CD4-positive, alpha-beta T cell (primary cell): Measurements from ENCODE around the gene AGAP5. TPM values are rescaled to one million over a fixed set of nuclear protein-coding genes. Genes with fewer than 3 reads are reported as not detected.

ENCODE experiments used
- ATAC-seq: fragments of 200-7000 bp; cut with Tn5 transposase; one replicate; pipeline ENCODE4 v1.10.0; 2022; ENCODE audit warnings: mild to moderate bottlenecking; ENCODE audit not compliant: poor library complexity
- CTCF ChIA-PET: fragments of 350-600 bp; sonication (Branson Sonifier 250); formaldehyde crosslinking; loops from one replicate; lab custom pipeline; 2021; ENCODE audit warnings: antibody characterized with exemption, inconsistent platforms; lab: Charles Lee
- POLR2A ChIA-PET: fragments of 350-600 bp; sonication (Branson Sonifier 250); formaldehyde crosslinking; loops from one replicate; lab custom pipeline; 2021; ENCODE audit warnings: antibody characterized with exemption, inconsistent platforms; lab: Charles Lee
- DNase-seq, 14 experiments: peaks; one replicate each; pipeline ENCODE4 v3.0.0-alpha.2; 2013 to 2020; ENCODE audit warnings: mixed read lengths in 2 of 14
- H3K27ac ChIP-seq, 2 donors: one replicate each; pipeline versions ENCODE4 v1.5.1 to v1.7.0; 2013; ENCODE audit warnings: low read length in 2 of 2, low read depth in 1 of 2, mild to moderate bottlenecking in 1 of 2
- H3K27me3 ChIP-seq, 2 experiments: 1 replicate in 1 of 2; 2 replicates in 1 of 2; pipeline versions ENCODE4 v1.6.1 to v1.7.0; 2013; ENCODE audit warnings: low read length in 2 of 2, control low read depth in 1 of 2, mild to moderate bottlenecking in 1 of 2, moderate library complexity in 1 of 2; ENCODE audit not compliant: insufficient read depth in 2 of 2, control insufficient read depth in 1 of 2
- H3K36me3 ChIP-seq: one replicate; pipeline ENCODE4 v1.6.1; 2013; ENCODE audit warnings: low read length, control low read depth; ENCODE audit not compliant: insufficient read depth
- H3K4me1 ChIP-seq: one replicate; pipeline ENCODE4 v1.6.1; 2013; ENCODE audit warnings: low read length, control low read depth; ENCODE audit not compliant: insufficient read depth
- H3K4me3 ChIP-seq: one replicate; pipeline ENCODE4 v1.5.1; 2013; ENCODE audit warnings: mild to moderate bottlenecking, low read length, moderate library complexity
- H3K9me3 ChIP-seq, 2 experiments: 1 replicate in 1 of 2; 2 replicates in 1 of 2; pipeline versions ENCODE4 v1.6.1 to v1.7.0; 2013; ENCODE audit warnings: low read length in 2 of 2, mild to moderate bottlenecking in 2 of 2, control low read depth in 1 of 2, moderate library complexity in 1 of 2; ENCODE audit not compliant: control insufficient read depth in 1 of 2, insufficient read depth in 1 of 2
- H3K27ac Mint-ChIP-seq: one replicate; pipeline ENCODE4 v1.8.0; 2020; ENCODE audit warnings: mixed read lengths
- H3K27me3 Mint-ChIP-seq: one replicate; pipeline ENCODE4 v1.8.0; 2021; ENCODE audit warnings: mixed read lengths
- H3K36me3 Mint-ChIP-seq: one replicate; pipeline ENCODE4 v1.8.0; 2021; ENCODE audit warnings: low read depth, mixed read lengths
- H3K4me1 Mint-ChIP-seq: one replicate; pipeline ENCODE4 v1.8.0; 2021; ENCODE audit warnings: low read depth, mixed read lengths
- H3K4me3 Mint-ChIP-seq: one replicate; pipeline ENCODE4 v1.8.0; 2020; ENCODE audit warnings: mild to moderate bottlenecking, mixed read lengths
- H3K9me3 Mint-ChIP-seq: one replicate; pipeline ENCODE4 v1.8.0; 2020; ENCODE audit warnings: mixed read lengths
- CTCF ChIP-seq: fragments of 200-600 bp; IDR thresholded peaks from one replicate; pipeline ENCODE4 v1.8.0; 2022; ENCODE audit warnings: antibody characterized with exemption, mild to moderate bottlenecking
- intact Hi-C, 2 experiments: fragments of 100-400 bp; cut with DNase I in 1 of 2; cut with micrococcal nuclease in 1 of 2; formaldehyde crosslinking; loops; one replicate each; pipeline versions ENCODE4 v1.15.1 to v1.9.0; 2023 to 2025; cut with DNase I, micrococcal nuclease
- total RNA-seq, 174 experiments: library from RNA in 2 of 174; stranded (reverse) in 2 of 174; gene quantifications; one replicate each; pipeline ENCODE4 v1.2.3 and lab custom pipeline; 2021 to 2026

The AGAP5 gene
- total RNA-seq, 2 experiments from 2014 or later = 4.9 to 5.1 TPM

DNA sequence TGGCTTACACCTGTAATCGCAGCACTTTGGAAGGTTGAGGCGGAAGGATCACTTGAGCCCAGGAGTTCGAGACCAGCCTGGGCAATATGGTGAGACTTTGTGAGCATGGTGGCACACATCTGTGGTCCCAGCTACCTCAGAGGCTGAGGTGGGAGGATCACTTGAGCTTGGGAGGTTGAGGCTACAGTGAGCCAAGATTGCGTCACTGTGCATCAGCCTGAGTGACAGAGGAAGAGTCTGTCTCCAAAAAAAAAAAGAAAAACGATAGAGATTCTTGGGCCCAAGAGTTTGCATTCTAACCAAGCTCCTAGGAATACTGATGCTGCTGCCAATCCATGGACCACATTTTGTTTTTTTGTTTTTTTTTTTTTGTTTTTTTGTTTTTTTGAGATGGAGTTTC is 68.7 kb downstream of the AGAP5 start:
- no peak for ATAC-seq

DNA sequence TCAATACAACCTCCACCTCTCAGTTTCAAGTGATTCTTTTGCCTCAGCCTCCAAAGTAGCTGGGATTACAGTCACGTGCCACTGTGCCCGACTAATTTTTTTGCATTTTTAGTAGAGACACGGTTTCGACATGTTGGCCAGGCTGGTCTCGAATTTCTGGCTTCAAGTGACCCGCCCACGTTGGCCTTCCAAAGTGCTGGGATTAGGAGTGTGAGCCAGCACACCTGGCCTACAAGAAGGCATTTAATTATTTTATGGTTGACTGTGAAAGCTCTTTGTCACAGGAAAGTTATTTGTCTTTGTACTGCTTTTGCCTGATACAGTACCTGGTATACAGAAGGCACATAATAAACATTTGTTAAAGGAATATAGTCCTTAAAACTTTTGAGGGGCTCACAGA is 69.5 kb downstream of the AGAP5 start:
- Mint-ChIP-seq H3K9me3 (no peaks in the 10 kb centered on the region), H3K4me1 (peaks cover 25% of the 10 kb centered on the region), H3K27me3 (no peaks in the 10 kb centered on the region), H3K36me3 (peaks cover 14% of the 10 kb centered on the region), H3K27ac (no peak overlapping the region), H3K4me3 (no peak overlapping the region)
- Histone ChIP-seq H3K27me3 (no peaks in the 10 kb centered on the region), H3K4me1 (peaks cover 17% of the 10 kb centered on the region), H3K27ac (no peak overlapping the region), H3K36me3 (no peaks in the 10 kb centered on the region), H3K9me3 (no peaks in the 10 kb centered on the region), H3K4me3 (no peak overlapping the region)
- ChIA-PET POLR2A (no interaction called here), CTCF (no interaction called here)
- DNase-seq (no peak), ATAC-seq (no peak)
- no peak for TF ChIP-seq CTCF
- intact Hi-C loops = loop anchor here (5.0 to 10.0 kb wide), 8 partner anchors 101 to 1001 kb away; partner anchors contain the start of genes ANXA7 (in 1 of the 2), CFAP70 (in 1 of the 2), ECD (in 1 of the 2) and FAM149B1 (in 1 of the 2)

More for the DNA sequence above, 68.7 kb downstream of the AGAP5 start:
- no peak for DNase-seq
- ChIA-PET CTCF (no interaction called here), POLR2A (no interaction called here)
- Histone ChIP-seq H3K9me3 (no peaks in the 10 kb centered on the region), H3K4me3 (no peak overlapping the region), H3K4me1 (peaks cover 17% of the 10 kb centered on the region), H3K27me3 (no peaks in the 10 kb centered on the region), H3K36me3 (no peaks in the 10 kb centered on the region), H3K27ac (no peak overlapping the region)
- H3K27me3 Mint-ChIP-seq = no peaks in the 10 kb centered on the region
- peaks cover 14% of the 10 kb centered on the region for H3K36me3 Mint-ChIP-seq
- intact Hi-C loops = loop anchor here (5.0 to 10.0 kb wide), 8 partner anchors 102 to 1002 kb away; partner anchors contain the start of genes ANXA7 (in 1 of the 2), CFAP70 (in 1 of the 2), ECD (in 1 of the 2) and FAM149B1 (in 1 of the 2)
- H3K4me1 Mint-ChIP-seq = peaks cover 25% of the 10 kb centered on the region
- H3K9me3 Mint-ChIP-seq = no peaks in the 10 kb centered on the region
- TF ChIP-seq CTCF = no peak
- no peak overlapping the region for H3K27ac Mint-ChIP-seq
- no peak overlapping the region for H3K4me3 Mint-ChIP-seq

DNA sequence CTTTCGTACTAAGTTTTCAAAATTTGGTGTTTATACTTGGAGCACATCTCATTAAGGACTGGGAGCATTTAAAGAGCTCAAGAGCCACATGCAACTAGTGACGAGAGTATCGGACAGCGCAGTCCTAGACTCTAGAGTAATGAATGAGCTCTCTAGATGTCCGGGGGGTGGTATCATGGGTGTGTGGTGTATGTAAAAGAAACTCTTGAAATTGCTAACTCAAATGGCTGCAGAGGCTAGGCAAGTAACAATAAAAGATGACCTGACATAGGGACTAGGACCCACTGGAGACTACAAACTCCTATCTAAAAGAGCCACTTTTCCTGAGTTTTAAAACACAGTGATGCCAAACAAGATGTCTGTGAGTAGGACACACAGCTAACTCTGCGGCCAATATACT is 70.6 kb downstream of the AGAP5 start:
- H3K27ac Mint-ChIP-seq = peak overlapping the region; percentile 90
- H3K9me3 ChIP-seq = no peaks in the 10 kb centered on the region
- peaks cover 25% of the 10 kb centered on the region for H3K4me1 Mint-ChIP-seq
- no peak overlapping the region for H3K4me3 ChIP-seq
- POLR2A ChIA-PET = interaction anchor here (1.0 kb wide), 2 partner anchors 30 to 131 kb away, joined by 3 to 4 read pairs; partner anchors contain the start of gene PPP3CB
- H3K9me3 Mint-ChIP-seq = no peaks in the 10 kb centered on the region
- DNase-seq (no peak), ATAC-seq (no peak)
- peak overlapping the region; percentile 91 for H3K4me3 Mint-ChIP-seq
- intact Hi-C loops = loop anchor here (5.0 to 10.0 kb wide), 8 partner anchors 100 to 1000 kb away; partner anchors contain the start of genes ANXA7 (in 1 of the 2), CFAP70 (in 1 of the 2), ECD (in 1 of the 2) and FAM149B1 (in 1 of the 2)
- no peak for TF ChIP-seq CTCF
- peaks cover 17% of the 10 kb centered on the region for H3K4me1 ChIP-seq
- CTCF ChIA-PET = interaction anchor here (0.9 kb wide), 1 partner anchor 17 kb away, joined by 3 read pairs; no protein-coding TSS in a partner anchor
- no peaks in the 10 kb centered on the region for H3K27me3 ChIP-seq
- H3K27ac ChIP-seq = no peak overlapping the region
- H3K36me3 ChIP-seq = no peaks in the 10 kb centered on the region
- H3K36me3 Mint-ChIP-seq = peaks cover 14% of the 10 kb centered on the region
- no peaks in the 10 kb centered on the region for H3K27me3 Mint-ChIP-seq
